HG03175 (cell line): ENCODE measurements around the gene VSNL1.

ENCODE experiments used
- ATAC-seq: cut with Tn5 transposase; IDR thresholded peaks from one replicate; pipeline ENCODE4 v1.9.1; 2021; ENCODE audit warnings: mild to moderate bottlenecking, moderate library complexity; ENCODE audit not compliant: unreplicated experiment

Gene VSNL1

DNA sequence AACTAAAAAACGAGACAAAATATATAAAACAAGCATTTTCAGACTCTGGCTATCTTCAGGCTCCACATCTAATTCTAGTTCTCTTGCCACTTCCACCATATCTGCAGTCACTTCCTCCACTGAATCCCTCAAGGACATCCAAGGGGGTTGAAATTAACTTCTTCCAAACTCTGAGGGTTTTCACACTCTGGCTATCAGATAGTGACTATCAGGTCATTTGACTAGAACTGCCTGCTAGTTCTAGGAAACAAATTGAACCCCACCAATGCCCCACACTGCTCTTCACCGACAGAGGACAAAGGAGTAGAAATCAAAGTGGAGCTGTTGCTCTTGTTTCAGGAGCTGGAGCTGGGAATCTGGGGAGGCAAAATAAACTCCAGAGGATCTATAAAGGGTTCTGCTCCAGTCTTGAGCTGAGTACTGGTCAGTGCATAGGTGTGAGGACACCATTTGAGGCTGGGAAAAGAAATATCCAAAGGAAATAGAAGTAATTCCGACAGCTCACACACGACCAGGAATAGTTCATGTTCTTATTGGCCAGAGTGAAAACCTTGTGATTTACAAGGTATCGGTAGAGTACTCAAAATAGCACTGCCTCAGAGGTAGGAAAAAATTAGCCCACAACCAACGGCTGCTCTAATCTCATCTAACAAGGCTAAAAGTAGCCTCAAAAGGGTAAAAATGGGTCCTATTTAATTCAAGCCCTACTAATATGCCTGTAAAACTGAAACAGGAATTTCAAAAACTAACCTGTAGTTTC lies 141.8 kb downstream of the VSNL1 start:
- no peak for ATAC-seq

DNA sequence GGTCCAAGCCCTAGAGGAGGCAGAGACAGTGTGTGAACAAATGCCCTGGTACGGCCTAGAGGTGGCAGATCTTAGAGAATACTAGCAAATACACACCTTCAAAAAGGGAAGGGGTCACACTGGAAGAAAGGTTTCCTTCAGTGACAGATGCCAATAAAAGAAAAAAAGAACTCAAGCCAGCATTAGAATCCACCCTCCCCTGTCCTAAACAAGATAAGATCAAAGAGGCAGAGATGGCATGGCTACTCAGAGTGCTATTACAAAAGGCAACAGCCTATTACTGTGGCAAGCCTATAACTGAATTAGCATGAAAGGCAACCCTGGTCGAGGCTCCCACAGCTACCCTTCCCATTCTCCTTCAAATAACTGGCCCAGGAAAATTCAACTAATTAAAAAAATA lies 143.5 kb downstream of the VSNL1 start:
- no peak for ATAC-seq

DNA sequence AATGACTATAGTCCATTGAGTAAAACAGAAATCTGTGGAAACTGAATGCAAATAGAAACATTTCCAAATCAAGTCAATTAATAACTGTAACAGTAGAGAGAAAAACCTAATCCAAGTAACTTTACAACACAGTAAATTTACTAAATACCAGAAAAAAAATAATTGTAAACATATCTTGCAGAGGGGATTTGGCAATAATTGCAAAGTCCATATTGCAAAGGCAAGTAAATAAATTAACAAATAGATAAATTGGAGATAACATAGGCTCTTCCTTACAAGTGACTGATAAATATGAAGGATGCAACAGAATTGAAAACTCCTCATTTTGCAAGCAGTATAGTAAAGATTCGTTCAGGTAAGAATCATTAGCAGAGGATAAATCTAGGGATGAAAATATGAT lies 148.1 kb downstream of the VSNL1 start:
- ATAC-seq = no peak

DNA sequence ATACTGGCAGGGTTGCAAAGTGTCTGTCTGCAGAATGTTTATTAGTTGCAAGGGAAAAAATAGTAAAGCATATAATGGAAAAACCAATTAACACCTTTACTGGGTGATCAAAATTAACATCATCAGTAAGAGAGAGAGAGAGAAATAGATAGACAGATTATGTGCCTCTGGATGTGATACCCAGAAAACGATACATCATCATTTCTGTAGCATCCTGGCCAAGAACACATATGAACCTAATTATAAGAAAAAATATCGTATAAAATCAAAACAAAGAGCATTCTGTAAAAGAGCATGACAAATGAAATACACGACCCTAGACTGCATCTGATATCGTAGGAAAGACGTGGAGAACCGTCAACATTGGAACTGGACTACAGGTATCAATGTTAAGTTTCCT lies 148.5 kb downstream of the VSNL1 start:
- no peak for ATAC-seq

DNA sequence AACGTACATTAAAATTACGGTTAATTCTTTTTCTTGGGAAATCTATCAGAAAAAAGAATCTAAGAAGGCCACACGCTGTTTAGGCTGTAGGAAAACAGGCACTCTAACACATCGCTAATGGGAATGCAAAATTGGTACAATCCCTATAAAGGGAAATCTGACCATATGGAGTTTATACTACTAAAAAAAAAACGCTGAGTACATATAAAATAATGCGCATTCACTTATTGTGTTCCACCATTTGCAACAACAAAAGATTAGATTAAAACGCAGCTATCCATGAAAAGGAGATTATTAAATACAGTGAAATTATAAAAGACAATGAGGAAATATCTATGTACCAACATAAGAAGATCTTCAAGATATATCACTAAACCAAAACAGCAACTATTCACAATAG lies 150.3 kb downstream of the VSNL1 start:
- ATAC-seq = no peak
